ENCODE data around the gene RYR3.

RYR3 gene

DNA sequence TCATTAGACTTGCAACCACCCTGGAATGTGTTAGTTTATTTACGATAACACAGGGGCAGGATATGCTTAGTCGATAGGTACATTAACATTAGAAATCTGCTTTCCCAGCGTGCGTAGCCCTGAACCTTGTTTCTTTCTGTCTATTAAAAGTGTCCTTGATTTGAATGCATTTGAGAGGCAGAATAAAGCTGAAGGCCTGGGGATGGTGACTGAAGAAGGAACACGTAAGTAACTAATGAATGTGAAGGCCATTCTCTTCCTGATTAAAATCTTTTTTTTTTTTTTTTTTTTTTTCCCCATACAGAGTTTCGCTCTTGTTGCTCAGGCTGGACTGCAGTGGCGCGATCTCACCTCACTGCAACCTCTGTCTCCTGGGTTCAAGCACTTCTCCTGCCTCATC is 514.7 kb downstream of the RYR3 start:
- TF ChIP-seq EZH2phosphoT487 (conservative IDR thresholded peaks at IDR 0.05; ENCODE audit: low read length) = no peak
- H3K36me3 ChIP-seq (ENCODE audit: low read length) = no peaks in the 10 kb centered on the region

DNA sequence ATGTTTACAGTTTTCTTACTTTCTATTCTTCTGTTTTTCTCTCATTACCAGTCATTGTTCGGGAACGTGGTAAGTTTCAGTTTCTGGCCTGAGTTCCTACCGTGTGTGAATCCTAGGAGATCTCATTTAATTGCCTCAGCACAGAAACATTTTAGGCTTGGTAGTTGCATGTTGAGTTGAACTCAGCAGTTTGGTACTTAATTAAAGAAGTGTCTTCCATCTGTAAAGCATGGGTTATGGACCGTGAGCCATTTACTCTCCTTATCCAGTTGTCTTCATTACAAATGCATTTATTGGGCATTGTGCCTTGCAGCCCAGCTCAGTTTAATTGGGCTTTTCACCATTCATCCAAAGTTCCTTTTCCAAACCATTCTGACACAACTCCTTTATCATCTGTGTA is 515.4 kb downstream of the RYR3 start:
- no peak overlapping the region for H2AFZ ChIP-seq (ENCODE audit: low read depth, low read length, severe bottlenecking)

More for the DNA sequence above, 514.7 kb downstream of the RYR3 start:
- no peak overlapping the region for H3K9ac ChIP-seq (ENCODE audit: low read length)
- no peaks in the 10 kb centered on the region for H4K20me1 ChIP-seq (ENCODE audit: low read depth, low read length)
- H3K27me3 ChIP-seq (ENCODE audit: low read length) = no peaks in the 10 kb centered on the region
- H3K79me2 ChIP-seq (ENCODE audit: insufficient read depth, low read length) = no peaks in the 10 kb centered on the region
- H3K4me2 ChIP-seq (ENCODE audit: low read depth, low read length, poor library complexity, severe bottlenecking) = no peak overlapping the region
- no peak overlapping the region for H3K4me3 ChIP-seq (ENCODE audit: insufficient read depth, low read length, poor library complexity, severe bottlenecking)
- H3K9me3 ChIP-seq (ENCODE audit: insufficient read depth, low read length) = no peaks in the 10 kb centered on the region
- no peak overlapping the region for H2AFZ ChIP-seq (ENCODE audit: low read depth, low read length, severe bottlenecking)
- no peak overlapping the region for H3K27ac ChIP-seq (ENCODE audit: low read depth, low read length)
- H3K9me2 ChIP-seq (replicated peaks; ENCODE audit: insufficient read depth, low read length) = no peaks in the 10 kb centered on the region
- H3F3A ChIP-seq (ENCODE audit: insufficient read depth) = no peaks in the 10 kb centered on the region

DNA sequence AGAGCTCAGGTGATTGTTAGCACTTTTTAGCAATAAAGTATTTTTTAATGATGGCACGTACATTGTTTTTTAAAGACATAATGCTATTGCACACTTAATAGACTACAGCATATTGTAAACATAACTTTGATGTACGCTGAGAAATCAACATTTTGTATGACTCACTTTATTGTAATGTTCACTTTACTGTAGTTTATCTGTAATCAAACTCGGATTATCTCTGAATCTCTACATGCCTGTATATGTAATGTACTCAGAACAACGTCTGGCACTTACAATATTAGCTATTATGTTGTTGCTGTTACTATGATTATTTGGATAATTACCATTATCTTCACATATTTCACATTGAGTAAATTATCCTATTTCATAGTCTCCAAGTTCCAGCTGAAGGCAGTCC is 519.6 kb downstream of the RYR3 start:
- H2AFZ ChIP-seq (ENCODE audit: low read depth, low read length, severe bottlenecking) = no peak overlapping the region
- H3K36me3 ChIP-seq (ENCODE audit: low read length) = no peaks in the 10 kb centered on the region
- no peak overlapping the region for H3K27ac ChIP-seq (ENCODE audit: low read depth, low read length)
- H3K4me2 ChIP-seq (ENCODE audit: low read depth, low read length, poor library complexity, severe bottlenecking) = no peak overlapping the region
- no peaks in the 10 kb centered on the region for H3K9me3 ChIP-seq (ENCODE audit: insufficient read depth, low read length)
- no peak for TF ChIP-seq EZH2phosphoT487 (conservative IDR thresholded peaks at IDR 0.05; ENCODE audit: low read length)
- TF ChIP-seq, protein P1, sequence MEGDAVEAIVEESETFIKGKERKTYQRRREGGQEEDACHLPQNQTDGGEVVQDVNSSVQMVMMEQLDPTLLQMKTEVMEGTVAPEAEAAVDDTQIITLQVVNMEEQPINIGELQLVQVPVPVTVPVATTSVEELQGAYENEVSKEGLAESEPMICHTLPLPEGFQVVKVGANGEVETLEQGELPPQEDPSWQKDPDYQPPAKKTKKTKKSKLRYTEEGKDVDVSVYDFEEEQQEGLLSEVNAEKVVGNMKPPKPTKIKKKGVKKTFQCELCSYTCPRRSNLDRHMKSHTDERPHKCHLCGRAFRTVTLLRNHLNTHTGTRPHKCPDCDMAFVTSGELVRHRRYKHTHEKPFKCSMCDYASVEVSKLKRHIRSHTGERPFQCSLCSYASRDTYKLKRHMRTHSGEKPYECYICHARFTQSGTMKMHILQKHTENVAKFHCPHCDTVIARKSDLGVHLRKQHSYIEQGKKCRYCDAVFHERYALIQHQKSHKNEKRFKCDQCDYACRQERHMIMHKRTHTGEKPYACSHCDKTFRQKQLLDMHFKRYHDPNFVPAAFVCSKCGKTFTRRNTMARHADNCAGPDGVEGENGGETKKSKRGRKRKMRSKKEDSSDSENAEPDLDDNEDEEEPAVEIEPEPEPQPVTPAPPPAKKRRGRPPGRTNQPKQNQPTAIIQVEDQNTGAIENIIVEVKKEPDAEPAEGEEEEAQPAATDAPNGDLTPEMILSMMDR (IDR thresholded peaks at IDR 0.05; ENCODE audit: insufficient read depth, low read length, poor library complexity, severe bottlenecking) = no peak
- H3K79me2 ChIP-seq (ENCODE audit: insufficient read depth, low read length) = no peaks in the 10 kb centered on the region
- no peak overlapping the region for H3K4me3 ChIP-seq (ENCODE audit: insufficient read depth, low read length, poor library complexity, severe bottlenecking)
- no peaks in the 10 kb centered on the region for H3K9me2 ChIP-seq (replicated peaks; ENCODE audit: insufficient read depth, low read length)
- H3K27me3 ChIP-seq (ENCODE audit: low read length) = no peaks in the 10 kb centered on the region
- H4K20me1 ChIP-seq (ENCODE audit: low read depth, low read length) = no peaks in the 10 kb centered on the region
- no peaks in the 10 kb centered on the region for H3F3A ChIP-seq (ENCODE audit: insufficient read depth)
- no peak overlapping the region for H3K9ac ChIP-seq (ENCODE audit: low read length)

More for the DNA sequence above, 515.4 kb downstream of the RYR3 start:
- no peaks in the 10 kb centered on the region for H4K20me1 ChIP-seq (ENCODE audit: low read depth, low read length)
- no peaks in the 10 kb centered on the region for H3K36me3 ChIP-seq (ENCODE audit: low read length)
- no peak overlapping the region for H3K4me3 ChIP-seq (ENCODE audit: insufficient read depth, low read length, poor library complexity, severe bottlenecking)
- TF ChIP-seq, protein P1 (IDR thresholded peaks at IDR 0.05; ENCODE audit: insufficient read depth, low read length, poor library complexity, severe bottlenecking) = no peak
- no peak for TF ChIP-seq EZH2phosphoT487 (conservative IDR thresholded peaks at IDR 0.05; ENCODE audit: low read length)
- no peak overlapping the region for H3K9ac ChIP-seq (ENCODE audit: low read length)
- no peak overlapping the region for H3K4me2 ChIP-seq (ENCODE audit: low read depth, low read length, poor library complexity, severe bottlenecking)
- no peaks in the 10 kb centered on the region for H3K27me3 ChIP-seq (ENCODE audit: low read length)
- H3K9me3 ChIP-seq (ENCODE audit: insufficient read depth, low read length) = no peaks in the 10 kb centered on the region
- no peaks in the 10 kb centered on the region for H3F3A ChIP-seq (ENCODE audit: insufficient read depth)
- no peak overlapping the region for H3K27ac ChIP-seq (ENCODE audit: low read depth, low read length)
- H3K79me2 ChIP-seq (ENCODE audit: insufficient read depth, low read length) = no peaks in the 10 kb centered on the region
- no peaks in the 10 kb centered on the region for H3K9me2 ChIP-seq (replicated peaks; ENCODE audit: insufficient read depth, low read length)

DNA sequence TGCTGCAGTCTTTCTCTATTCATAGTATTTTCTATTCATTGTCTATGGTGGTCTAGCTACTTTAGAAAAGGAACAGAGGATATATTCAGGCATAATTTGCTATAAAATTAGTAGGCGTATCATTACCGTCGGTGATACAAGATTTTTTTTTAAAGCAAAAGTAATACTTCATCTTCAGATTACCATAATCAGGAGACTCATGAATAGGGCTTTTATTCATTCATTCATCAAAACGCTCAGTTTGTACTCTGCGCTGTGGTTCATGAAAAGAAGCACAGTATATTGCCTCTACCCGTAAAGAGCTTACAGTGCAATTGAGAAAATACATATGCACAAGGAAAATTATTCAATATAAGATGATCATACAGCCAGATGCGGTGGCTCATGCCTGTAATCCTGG is 520.9 kb downstream of the RYR3 start:
- Histone ChIP-seq H3K36me3 (ENCODE audit: low read length) (no peaks in the 10 kb centered on the region), H3K9me2 (replicated peaks; ENCODE audit: insufficient read depth, low read length) (no peaks in the 10 kb centered on the region), H3K9me3 (ENCODE audit: insufficient read depth, low read length) (no peaks in the 10 kb centered on the region), H4K20me1 (ENCODE audit: low read depth, low read length) (no peaks in the 10 kb centered on the region), H3K27me3 (ENCODE audit: low read length) (no peaks in the 10 kb centered on the region), H3K9ac (ENCODE audit: low read length) (no peak overlapping the region), H3K27ac (ENCODE audit: low read depth, low read length) (no peak overlapping the region), H2AFZ (ENCODE audit: low read depth, low read length, severe bottlenecking) (no peak overlapping the region), H3F3A (ENCODE audit: insufficient read depth) (no peaks in the 10 kb centered on the region), H3K79me2 (ENCODE audit: insufficient read depth, low read length) (no peaks in the 10 kb centered on the region), H3K4me3 (ENCODE audit: insufficient read depth, low read length, poor library complexity, severe bottlenecking) (no peak overlapping the region), H3K4me2 (ENCODE audit: low read depth, low read length, poor library complexity, severe bottlenecking) (no peak overlapping the region)
- TF ChIP-seq EZH2phosphoT487 (conservative IDR thresholded peaks at IDR 0.05; ENCODE audit: low read length) = no peak
- TF ChIP-seq, protein P1 (IDR thresholded peaks at IDR 0.05; ENCODE audit: insufficient read depth, low read length, poor library complexity, severe bottlenecking) = no peak

All from SU-DHL-6 (cell line).